Smooth muscle cell (in vitro differentiated cells): Measurements from ENCODE around the gene TLE3. TPM values are rescaled to one million over a fixed set of nuclear protein-coding genes. Genes with fewer than 3 reads are reported as not detected.

Experiments used
- DNase-seq: peaks from one replicate; lab custom pipeline; 2025; ENCODE audit not compliant: unreplicated experiment; lab: John Stamatoyannopoulos, UW
- H2AFZ ChIP-seq: fragments of 200-600 bp; sonication (generic); 2 replicates; pipeline ENCODE4 v1.6.0; 2016; ENCODE audit warnings: antibody characterized with exemption, low read depth, mild to moderate bottlenecking
- H3F3A ChIP-seq: fragments of 200-600 bp; sonication (generic); 2 replicates; pipeline ENCODE4 v1.6.0; 2017; ENCODE audit warnings: antibody characterized with exemption, low read depth
- H3K27ac ChIP-seq: fragments of 200-600 bp; sonication (generic); 2 replicates; pipeline ENCODE4 v1.5.1; 2016; ENCODE audit warnings: low read depth, mild to moderate bottlenecking
- H3K27me3 ChIP-seq: fragments of 200-600 bp; sonication (generic); 2 replicates; pipeline ENCODE4 v1.6.1; 2016; ENCODE audit warnings: low read depth, mild to moderate bottlenecking
- H3K36me3 ChIP-seq: fragments of 200-600 bp; sonication (generic); 2 replicates; pipeline ENCODE4 v1.5.1; 2016; ENCODE audit warnings: low read depth
- H3K4me1 ChIP-seq: fragments of 200-600 bp; sonication (generic); 2 replicates; pipeline ENCODE4 v1.5.1; 2016; ENCODE audit warnings: low read depth
- H3K4me2 ChIP-seq: fragments of 200-600 bp; sonication (generic); 2 replicates; pipeline ENCODE4 v1.6.0; 2016; ENCODE audit warnings: mild to moderate bottlenecking
- H3K4me3 ChIP-seq: fragments of 200-600 bp; sonication (generic); 2 replicates; pipeline ENCODE4 v1.5.1; 2016; ENCODE audit warnings: mild to moderate bottlenecking
- H3K79me2 ChIP-seq: fragments of 200-600 bp; sonication (generic); 2 replicates; pipeline ENCODE4 v1.6.0; 2016; ENCODE audit warnings: low read depth, mild to moderate bottlenecking
- H3K9ac ChIP-seq: fragments of 200-600 bp; sonication (generic); 2 replicates; pipeline ENCODE4 v1.6.0; 2016; ENCODE audit warnings: low read depth
- H3K9me3 ChIP-seq: fragments of 200-600 bp; sonication (generic); replicated peaks from 2 replicates; pipeline ENCODE4 v1.5.1; 2016; ENCODE audit warnings: low read depth
- H4K20me1 ChIP-seq: fragments of 200-600 bp; sonication (generic); 2 replicates; pipeline ENCODE4 v1.6.0; 2016; ENCODE audit warnings: low read depth
- WGBS: methylation state at CpG from one replicate; pipeline ENCODE4 v1.1.7; 2016; ENCODE audit warnings: low lambda C conversion rate; 5-methylcytosine and 5-hydroxymethylcytosine counted together
- polyA plus RNA-seq: library from polyadenylated mRNA; unstranded; fragments of >200 nt; fragmentation: Nextera tagmentation; extraction: Ambion mirVana; gene quantifications from 2 replicates; pipeline ENCODE4 v1.2.1, GENCODE V29; 2016
- total RNA-seq: library from RNA; depleted of rRNA; stranded (reverse); fragments of >200 nt; gene quantifications from 2 replicates; pipeline ENCODE4 v1.2.3, GENCODE V29; 2014
- TF ChIP-seq, protein P1 (sequence below): fragments of 200-600 bp; sonication (generic); IDR thresholded peaks from 2 replicates; pipeline ENCODE4 v1.5.1; 2017; ENCODE audit warnings: borderline replicate concordance, mild to moderate bottlenecking, antibody characterized with exemption; ENCODE audit not compliant: insufficient read depth, poor library complexity, severe bottlenecking

The TLE3 gene
- total and polyA plus RNA-seq, 2 experiments from 2014 or later = 50.9 to 53.2 TPM

DNA sequence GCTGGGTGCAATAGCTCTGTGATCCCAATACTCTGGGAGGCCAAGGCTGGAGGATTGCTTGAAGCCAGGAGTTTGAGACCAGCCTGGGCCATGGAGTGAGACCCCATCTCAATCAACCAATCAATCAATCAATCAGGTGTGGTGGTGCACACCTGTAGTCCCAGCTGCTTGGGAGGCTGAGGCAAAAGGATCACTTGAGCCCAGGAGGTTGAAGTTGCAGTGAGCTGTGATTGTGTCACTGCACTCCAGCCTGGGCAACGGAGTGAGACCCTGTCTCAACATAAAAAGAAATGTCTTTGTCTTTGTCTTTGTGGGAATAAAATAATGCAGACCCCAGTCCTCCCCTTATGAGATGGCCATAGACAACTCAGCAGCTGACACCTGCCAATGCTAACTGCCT is 34.9 kb upstream of the TLE3 start:
- Histone ChIP-seq H4K20me1 (no peaks in the 10 kb centered on the region), H3K79me2 (no peaks in the 10 kb centered on the region), H3F3A (peaks cover 5% of the 10 kb centered on the region), H3K9me3 (no peaks in the 10 kb centered on the region), H3K27me3 (no peaks in the 10 kb centered on the region), H3K36me3 (no peaks in the 10 kb centered on the region), H3K4me3 (no peak overlapping the region), H2AFZ (no peak overlapping the region), H3K9ac (no peak overlapping the region), H3K4me2 (no peak overlapping the region), H3K27ac (no peak overlapping the region), H3K4me1 (no peaks in the 10 kb centered on the region)
- TF ChIP-seq, protein P1, sequence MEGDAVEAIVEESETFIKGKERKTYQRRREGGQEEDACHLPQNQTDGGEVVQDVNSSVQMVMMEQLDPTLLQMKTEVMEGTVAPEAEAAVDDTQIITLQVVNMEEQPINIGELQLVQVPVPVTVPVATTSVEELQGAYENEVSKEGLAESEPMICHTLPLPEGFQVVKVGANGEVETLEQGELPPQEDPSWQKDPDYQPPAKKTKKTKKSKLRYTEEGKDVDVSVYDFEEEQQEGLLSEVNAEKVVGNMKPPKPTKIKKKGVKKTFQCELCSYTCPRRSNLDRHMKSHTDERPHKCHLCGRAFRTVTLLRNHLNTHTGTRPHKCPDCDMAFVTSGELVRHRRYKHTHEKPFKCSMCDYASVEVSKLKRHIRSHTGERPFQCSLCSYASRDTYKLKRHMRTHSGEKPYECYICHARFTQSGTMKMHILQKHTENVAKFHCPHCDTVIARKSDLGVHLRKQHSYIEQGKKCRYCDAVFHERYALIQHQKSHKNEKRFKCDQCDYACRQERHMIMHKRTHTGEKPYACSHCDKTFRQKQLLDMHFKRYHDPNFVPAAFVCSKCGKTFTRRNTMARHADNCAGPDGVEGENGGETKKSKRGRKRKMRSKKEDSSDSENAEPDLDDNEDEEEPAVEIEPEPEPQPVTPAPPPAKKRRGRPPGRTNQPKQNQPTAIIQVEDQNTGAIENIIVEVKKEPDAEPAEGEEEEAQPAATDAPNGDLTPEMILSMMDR = no peak
- no peak for DNase-seq
- WGBS = 95% methylated on average over 1 of the region's 1 CpG

DNA sequence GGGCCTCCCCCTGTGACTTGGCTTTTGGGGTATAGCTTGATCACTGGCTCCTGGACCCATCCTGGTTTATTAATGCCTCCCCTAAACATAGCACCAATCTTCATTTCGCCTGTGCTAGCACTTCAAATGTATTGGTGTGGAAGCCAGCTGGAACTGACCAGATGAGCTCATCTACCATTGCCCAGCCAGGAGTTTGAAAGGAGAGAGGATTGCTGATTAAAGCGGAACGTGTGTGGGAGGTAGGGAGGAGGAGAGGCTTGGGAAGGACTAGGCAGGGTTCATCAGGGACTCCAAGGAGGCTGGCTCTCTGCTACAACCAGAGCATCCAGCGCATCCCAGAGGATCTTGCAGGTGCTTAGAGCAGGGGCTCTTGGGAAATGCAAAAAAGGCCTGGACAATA is 34.4 kb upstream of the TLE3 start:
- TF ChIP-seq, protein P1 = no peak
- DNase-seq = no peak
- no peak overlapping the region for H3K4me3 ChIP-seq
- H2AFZ ChIP-seq = no peak overlapping the region
- no peaks in the 10 kb centered on the region for H4K20me1 ChIP-seq
- H3K79me2 ChIP-seq = no peaks in the 10 kb centered on the region
- H3K4me1 ChIP-seq = no peaks in the 10 kb centered on the region
- no peak overlapping the region for H3K27ac ChIP-seq
- H3K4me2 ChIP-seq = no peak overlapping the region
- whole genome bisulfite sequencing = 52% methylated on average over 4 of the region's 4 CpGs
- no peaks in the 10 kb centered on the region for H3K9me3 ChIP-seq
- no peaks in the 10 kb centered on the region for H3K36me3 ChIP-seq
- no peaks in the 10 kb centered on the region for H3K27me3 ChIP-seq
- no peak overlapping the region for H3K9ac ChIP-seq
- peaks cover under 1% of the 10 kb centered on the region for H3F3A ChIP-seq

DNA sequence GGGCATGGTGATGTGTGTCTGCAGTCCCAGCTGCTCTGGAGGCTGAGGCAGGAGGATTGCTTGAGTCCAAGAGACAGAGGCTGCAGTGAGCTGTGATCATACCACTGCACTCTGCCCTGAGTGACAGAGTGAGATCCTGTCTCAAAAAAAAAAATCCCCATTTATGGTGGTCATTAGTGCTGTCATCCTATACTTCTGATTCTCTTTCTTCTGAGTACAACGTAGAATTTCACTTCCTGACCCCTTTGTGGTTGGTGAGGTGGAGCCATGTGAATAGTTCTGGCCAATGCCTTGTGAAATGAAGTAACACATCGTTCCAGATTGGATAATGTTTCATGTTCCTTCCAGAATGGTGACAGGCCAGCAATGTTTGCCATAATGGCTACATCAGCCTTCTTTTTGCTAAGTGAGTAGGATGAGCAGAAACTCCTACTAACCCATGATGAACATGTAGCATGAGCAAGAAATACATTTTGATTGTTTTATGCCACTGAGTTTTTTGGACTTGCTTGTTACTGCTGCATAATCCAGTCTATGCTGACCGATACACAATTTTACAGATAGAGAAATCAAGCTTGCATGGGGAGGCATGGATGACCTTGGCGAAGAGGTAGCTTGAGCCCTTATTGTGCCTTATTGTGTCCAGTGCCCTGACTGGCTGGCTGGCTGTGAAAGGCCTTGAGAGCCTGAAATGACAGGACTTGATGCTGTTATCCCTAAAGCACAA is 30.9 kb upstream of the TLE3 start:
- no peaks in the 10 kb centered on the region for H4K20me1 ChIP-seq
- no peak overlapping the region for H3K4me2 ChIP-seq
- 97% methylated on average over 4 of the region's 4 CpGs for WGBS
- no peak overlapping the region for H3K9ac ChIP-seq
- DNase-seq = no peak
- H3K4me1 ChIP-seq = no peaks in the 10 kb centered on the region
- no peaks in the 10 kb centered on the region for H3F3A ChIP-seq
- H3K27me3 ChIP-seq = no peaks in the 10 kb centered on the region
- no peak overlapping the region for H3K4me3 ChIP-seq
- H3K79me2 ChIP-seq = no peaks in the 10 kb centered on the region
- TF ChIP-seq, protein P1 = no peak
- H3K36me3 ChIP-seq = no peaks in the 10 kb centered on the region
- H3K27ac ChIP-seq = no peak overlapping the region
- no peak overlapping the region for H2AFZ ChIP-seq
- no peaks in the 10 kb centered on the region for H3K9me3 ChIP-seq
